Astrocyte of the hippocampus (primary cell): Measurements from ENCODE around the gene VWA5B2.
A peak's percentile ranks its signal among the peaks of the same experiment; 100 is the strongest.

Experiments used
- DNase-seq: peaks from one replicate; pipeline ENCODE4 v3.0.0; 2011; ENCODE audit warnings: low read depth, low spot score

The VWA5B2 gene

DNA sequence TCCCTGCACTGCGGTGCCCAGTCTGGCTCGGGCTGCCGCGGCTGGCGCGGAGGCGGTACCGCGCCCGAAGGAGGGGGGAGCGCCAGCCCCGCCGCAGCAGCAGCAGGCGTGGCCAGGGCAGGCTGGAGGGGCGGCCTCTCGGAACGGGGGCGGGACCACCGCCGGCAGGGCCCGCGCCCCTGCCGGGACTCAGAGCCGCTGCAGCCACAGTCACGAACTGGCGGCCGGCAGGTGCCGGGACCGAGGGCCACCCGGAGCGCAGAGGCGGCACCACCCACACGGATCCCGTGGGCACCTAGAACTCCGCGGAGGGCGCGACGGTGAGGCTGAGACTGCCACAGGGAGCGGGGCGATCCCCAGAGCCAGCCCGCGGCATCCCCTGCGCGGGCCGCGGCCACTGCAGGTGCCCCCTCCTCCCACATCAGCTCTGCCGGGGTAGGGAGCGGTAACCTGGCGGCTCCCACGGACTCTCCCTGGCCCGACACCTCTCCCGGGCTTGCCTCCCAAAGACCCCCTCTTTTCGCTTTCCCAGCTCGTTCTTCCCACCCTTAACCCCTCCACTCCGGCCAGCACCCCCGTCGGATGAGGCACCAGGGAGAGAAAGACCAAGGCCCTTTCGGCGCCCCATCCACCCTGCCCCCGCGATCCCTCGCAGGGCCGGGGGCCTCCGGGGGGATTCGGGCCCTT, at the start of gene VWA5B2:
VWA5B2 (plus strand) TSS at position 192 of the 687 bp plus-strand sequence. CDS start 944 bp downstream, outside the sequence.
- DNase-seq, result peak; percentile 78

- peak; percentile 28 for DNase-seq
Observed at GRCh38 chr3:184180165-184180564, 49.2 kb upstream of the VWA5B2 start.

GRCh38 chr3:184181596-184181995, 47.8 kb upstream of the VWA5B2 start:
- no peak for DNase-seq

DNA sequence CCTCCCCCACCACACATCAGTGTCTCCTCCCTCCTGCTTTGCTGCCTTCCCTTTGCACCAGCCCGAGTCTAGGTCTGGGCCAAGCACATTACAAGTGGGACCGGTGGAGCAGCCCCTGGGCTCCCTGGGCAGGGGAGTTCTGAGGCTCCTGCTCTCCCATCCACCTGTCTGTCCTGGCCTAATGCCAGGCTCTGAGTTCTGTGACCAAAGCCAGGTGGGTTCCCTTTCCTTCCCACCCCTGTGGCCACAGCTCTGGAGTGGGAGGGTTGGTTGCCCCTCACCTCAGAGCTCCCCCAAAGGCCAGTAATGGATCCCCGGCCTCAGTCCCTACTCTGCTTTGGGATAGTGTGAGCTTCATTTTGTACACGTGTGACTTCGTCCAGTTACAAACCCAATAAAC, 45.7 kb upstream of the VWA5B2 start:
- no peak for DNase-seq

DNA sequence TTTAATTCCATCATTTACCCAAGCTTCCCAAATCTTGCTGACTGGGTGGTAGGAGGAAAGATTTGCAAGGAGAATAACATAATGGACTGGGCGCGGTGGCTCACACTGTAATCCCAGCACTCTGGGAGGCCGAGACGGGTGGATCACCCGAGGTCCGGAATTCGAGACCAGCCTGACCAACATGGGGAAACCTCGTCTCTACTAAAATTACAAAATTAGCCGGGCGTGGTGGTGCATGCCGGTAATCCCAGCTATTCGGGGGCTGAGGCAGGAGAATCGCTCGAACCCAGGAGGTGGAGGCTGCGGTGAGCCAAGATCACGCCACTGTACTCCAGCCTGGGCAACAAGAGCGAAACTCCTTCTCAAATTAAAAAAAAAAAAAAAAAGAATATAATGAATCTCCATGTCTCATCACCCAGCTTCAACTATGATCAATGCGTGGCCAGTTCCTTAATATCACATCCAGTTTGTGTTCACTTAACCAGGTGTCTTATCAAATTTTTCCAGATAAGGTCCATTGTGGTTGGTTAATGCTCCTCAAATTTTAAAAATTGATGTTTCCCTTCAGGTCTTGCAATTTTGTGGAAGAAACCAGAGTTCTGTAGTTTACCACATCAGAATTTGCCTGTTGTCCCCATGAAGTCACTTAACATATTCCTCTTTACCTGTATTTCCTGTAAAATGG, 44.7 kb upstream of the VWA5B2 start:
- DNase-seq, result no peak

GRCh38 chr3:184185461-184186183, 43.8 kb upstream of the VWA5B2 start:
- peak; percentile 100 for DNase-seq

DNA sequence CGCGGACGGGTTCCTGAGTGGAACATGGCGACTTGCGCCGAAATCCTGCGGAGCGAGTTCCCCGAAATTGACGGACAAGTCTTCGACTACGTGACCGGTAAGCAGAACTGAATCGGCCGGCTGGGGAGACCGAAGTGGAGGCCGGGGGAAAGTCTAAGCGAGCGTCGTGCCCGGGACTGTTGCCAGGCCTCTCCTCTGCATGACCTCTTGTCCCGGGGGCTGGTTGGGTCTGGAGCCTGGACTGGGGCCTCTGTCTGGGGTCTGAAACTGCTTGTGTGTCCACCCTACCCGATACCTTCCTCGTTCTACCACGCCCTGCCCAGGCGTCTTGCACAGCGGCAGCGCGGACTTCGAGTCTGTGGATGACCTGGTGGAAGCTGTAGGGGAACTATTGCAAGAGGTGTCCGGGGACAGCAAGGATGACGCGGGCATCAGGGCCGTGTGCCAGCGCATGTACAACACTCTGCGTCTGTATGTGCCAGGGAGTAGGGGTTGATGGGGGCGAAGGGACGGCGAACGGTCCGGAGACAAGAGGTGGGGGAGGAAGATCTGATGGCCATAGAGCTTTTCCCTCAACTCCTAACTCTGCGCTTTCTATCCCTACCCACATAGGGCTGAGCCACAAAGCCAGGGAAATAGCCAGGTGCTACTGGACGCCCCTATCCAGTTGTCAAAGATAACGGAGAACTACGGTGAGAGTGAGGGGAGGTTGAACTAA, 43.0 kb upstream of the VWA5B2 start, which contains the start of gene ABCF3:
ABCF3 (plus strand) TSS at position 16 of the 718 bp plus-strand sequence; CDS start at position 25, 9 bp downstream.
- peak; percentile 64 for DNase-seq

DNA sequence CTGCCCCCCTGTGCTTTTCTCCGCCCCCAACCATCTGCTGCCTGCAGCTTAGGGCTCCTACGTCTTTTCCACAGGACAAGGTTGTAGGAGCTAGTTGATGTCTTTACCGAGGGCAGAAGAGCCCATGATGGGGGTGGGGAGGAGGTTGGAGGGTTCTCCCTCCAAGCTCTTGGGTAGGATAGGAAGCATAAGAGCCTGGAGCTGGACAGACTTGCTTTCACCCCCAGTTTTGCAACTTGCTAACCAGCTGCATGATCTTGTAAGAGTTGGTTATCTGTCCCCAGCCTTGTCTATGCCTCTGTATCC, 42.5 kb upstream of the VWA5B2 start:
- DNase-seq, result no peak

- DNase-seq, result no peak
Observed at GRCh38 chr3:184188080-184188479, 41.3 kb upstream of the VWA5B2 start.

DNA sequence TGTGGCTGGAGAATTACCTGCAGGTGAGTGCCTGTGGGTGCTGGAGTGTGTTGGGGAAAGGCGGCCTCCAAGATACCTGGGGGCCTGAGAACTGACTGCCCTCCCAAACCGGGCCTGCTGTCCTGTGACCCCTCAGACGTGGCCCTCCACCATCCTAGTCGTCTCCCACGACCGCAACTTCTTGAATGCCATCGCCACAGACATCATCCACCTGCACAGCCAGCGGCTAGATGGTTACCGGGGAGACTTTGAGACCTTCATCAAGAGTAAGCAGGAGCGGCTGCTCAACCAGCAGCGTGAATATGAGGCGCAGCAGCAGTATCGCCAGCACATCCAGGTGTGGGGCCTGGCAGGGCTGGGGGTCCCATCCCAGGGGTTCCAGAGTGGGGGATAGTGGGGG, 40.0 kb upstream of the VWA5B2 start:
- DNase-seq, result no peak

- no peak for DNase-seq
Observed at GRCh38 chr3:184192889-184193288, 36.5 kb upstream of the VWA5B2 start.

DNA sequence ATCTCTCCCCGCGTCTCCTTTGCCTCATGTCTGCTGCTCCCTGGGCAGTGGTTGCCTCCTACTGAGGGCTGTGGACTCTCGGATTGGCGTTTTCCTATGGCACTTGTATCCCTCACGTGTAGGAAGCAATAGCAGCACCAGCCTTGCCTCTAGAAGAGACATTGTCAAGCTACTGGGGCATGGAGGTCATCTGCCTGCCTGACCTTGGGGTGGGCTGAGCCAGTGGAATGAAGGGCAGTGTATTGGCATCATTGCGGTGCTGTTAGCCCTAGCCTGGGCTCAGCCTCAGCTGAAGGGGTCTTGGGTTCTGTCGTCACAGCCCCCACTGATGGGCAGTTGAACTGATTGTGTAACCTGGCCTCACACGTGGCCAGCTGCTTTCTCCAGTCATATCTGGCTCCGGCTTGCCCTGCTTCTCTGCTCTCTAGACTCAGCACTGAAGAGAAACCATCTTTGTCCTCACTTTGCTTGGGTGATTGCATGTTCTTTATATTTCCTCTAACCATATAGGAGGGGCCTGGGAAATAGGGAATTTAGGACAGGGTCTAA, 35.3 kb upstream of the VWA5B2 start:
- DNase-seq, result no peak

GRCh38 chr3:184196536-184196935, 32.8 kb upstream of the VWA5B2 start:
- no peak for DNase-seq

DNA sequence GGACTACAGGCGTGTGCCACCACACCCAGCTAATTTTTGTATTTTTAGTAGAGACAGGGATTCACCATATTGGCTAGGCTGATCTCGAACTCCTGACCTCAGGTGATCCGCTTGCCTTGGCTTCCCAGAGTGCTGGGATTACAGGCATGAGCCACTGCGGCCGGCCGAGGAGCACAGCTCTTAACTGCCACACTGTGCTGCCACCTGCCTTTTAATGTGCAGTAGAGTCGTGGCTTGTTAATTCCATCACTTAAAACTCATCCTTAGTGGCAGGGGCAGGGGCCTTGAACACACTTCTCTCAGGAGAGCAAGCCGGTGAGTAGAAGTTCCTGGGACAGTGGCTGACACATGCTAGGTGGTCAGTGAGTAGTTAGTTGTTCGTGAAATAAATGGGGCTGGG, 30.9 kb upstream of the VWA5B2 start:
- DNase-seq, result no peak

- DNase-seq, result no peak
Observed at GRCh38 chr3:184200825-184201224, 28.6 kb upstream of the VWA5B2 start.

GRCh38 chr3:184203526-184203925, 25.9 kb upstream of the VWA5B2 start:
- no peak for DNase-seq

- DNase-seq, result no peak
Observed at GRCh38 chr3:184209146-184209923, 20.1 kb upstream of the VWA5B2 start.

GRCh38 chr3:184211297-184211696, 18.1 kb upstream of the VWA5B2 start:
- no peak for DNase-seq

GRCh38 chr3:184211718-184212117, 17.7 kb upstream of the VWA5B2 start:
- no peak for DNase-seq

- no peak for DNase-seq
Observed at GRCh38 chr3:184218814-184219213, 10.6 kb upstream of the VWA5B2 start.

- no peak for DNase-seq
Observed at GRCh38 chr3:184222521-184222920, 6.9 kb upstream of the VWA5B2 start.
